Thyroid gland (tissue), 4 donors: ENCODE data around the gene RPS27L.

Source experiments
- POLR2A ChIP-seq, 2 donors: fragments of 450-650 bp; IDR thresholded peaks; one replicate each; pipeline ENCODE4 v1.6.1; 2017; ENCODE audit warnings: antibody characterized with exemption in 2 of 2, mild to moderate bottlenecking in 2 of 2, moderate library complexity in 1 of 2
- TF ChIP-seq, protein P1 (sequence below), 6 experiments: fragments of 200-600 bp in 3 of 6; fragments of 450-650 bp in 3 of 6; sonication (generic) in 3 of 6; IDR thresholded peaks; one replicate each; pipeline ENCODE4 v1.5.1; 2016 to 2019; ENCODE audit warnings: antibody characterized with exemption in 6 of 6, mild to moderate bottlenecking in 2 of 6, inconsistent platforms in 1 of 6, moderate library complexity in 1 of 6

DNA sequence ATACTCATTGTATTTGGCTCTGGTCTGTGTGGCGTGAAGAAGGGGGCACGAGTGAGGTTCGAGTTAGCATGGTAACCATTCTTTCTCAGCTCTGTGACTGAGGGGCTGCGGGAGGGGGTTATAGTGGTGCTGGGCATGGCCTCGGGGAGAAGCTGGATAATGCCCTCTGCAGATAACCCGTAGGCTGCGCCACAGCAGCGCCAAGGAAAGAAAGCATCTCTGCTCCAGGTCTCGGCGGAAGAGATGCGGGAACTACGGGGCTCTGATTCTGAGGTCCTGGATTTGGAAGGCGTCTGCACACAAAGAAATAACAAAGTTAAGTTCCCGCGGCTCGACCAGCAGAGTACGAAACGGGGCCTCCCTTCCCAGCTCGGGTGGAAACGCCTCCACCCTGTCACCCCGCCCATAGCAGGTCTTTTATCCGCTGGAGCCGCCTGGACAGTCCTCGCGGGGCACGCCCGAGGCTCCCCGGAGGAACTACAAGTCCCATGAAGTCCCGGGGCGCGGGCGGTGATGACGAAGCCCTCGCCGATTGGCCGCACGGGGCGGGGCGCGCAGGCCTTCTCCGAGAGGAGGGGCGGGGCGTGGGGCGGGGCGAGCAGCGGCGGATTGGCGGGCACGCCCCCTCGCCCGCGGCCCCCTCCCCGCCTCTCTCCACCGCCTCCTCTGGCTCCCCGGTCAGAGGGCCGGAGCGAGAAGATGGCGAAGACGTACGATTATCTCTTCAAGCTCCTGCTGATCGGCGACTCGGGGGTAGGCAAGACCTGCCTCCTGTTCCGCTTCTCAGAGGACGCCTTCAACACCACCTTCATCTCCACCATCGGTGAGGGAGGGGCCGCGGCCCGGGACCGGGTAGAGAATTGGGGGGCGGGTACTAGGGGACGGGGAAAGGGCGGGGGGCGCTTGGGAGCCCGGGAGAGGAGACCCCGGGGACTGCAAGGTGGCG is 31.9 kb upstream of the RPS27L start, which contains the start of gene RAB8B:
- TF ChIP-seq, protein P1, sequence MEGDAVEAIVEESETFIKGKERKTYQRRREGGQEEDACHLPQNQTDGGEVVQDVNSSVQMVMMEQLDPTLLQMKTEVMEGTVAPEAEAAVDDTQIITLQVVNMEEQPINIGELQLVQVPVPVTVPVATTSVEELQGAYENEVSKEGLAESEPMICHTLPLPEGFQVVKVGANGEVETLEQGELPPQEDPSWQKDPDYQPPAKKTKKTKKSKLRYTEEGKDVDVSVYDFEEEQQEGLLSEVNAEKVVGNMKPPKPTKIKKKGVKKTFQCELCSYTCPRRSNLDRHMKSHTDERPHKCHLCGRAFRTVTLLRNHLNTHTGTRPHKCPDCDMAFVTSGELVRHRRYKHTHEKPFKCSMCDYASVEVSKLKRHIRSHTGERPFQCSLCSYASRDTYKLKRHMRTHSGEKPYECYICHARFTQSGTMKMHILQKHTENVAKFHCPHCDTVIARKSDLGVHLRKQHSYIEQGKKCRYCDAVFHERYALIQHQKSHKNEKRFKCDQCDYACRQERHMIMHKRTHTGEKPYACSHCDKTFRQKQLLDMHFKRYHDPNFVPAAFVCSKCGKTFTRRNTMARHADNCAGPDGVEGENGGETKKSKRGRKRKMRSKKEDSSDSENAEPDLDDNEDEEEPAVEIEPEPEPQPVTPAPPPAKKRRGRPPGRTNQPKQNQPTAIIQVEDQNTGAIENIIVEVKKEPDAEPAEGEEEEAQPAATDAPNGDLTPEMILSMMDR (IDR thresholded peaks at IDR 0.05), result no peak
- peak in 1 of 2 donors; percentile 69 for TF ChIP-seq POLR2A (IDR thresholded peaks at IDR 0.05)
